HUES64 (cell line): ENCODE results near the gene SLC16A9.

Experiments used
- H3K27ac ChIP-seq: 2 replicates; pipeline ENCODE4 v1.7.0; 2013; ENCODE audit warnings: low read depth, low read length, inconsistent platforms
- H3K27me3 ChIP-seq: 2 replicates; pipeline ENCODE4 v1.6.1; 2013; ENCODE audit warnings: mild to moderate bottlenecking, low read length; ENCODE audit not compliant: insufficient read depth
- H3K36me3 ChIP-seq: 2 replicates; pipeline ENCODE4 v1.6.1; 2013; ENCODE audit warnings: mild to moderate bottlenecking, low read length; ENCODE audit not compliant: insufficient read depth
- H3K4me1 ChIP-seq: 2 replicates; pipeline ENCODE4 v1.6.1; 2013; ENCODE audit warnings: mild to moderate bottlenecking, low read length, moderate library complexity; ENCODE audit not compliant: insufficient read depth
- H3K4me3 ChIP-seq: 2 replicates; pipeline ENCODE4 v1.5.1; 2013; ENCODE audit warnings: mild to moderate bottlenecking, low read length, moderate library complexity
- H3K9ac ChIP-seq: 2 replicates; pipeline ENCODE4 v1.6.1; 2013; ENCODE audit warnings: mild to moderate bottlenecking, low read depth, low read length
- H3K9me3 ChIP-seq: 2 replicates; pipeline ENCODE4 v1.6.1; 2013; ENCODE audit warnings: low read depth, low read length; ENCODE audit not compliant: insufficient read depth
- WGBS: fragments of 150-250, 120-280 bp; methylation state at CpG from one replicate; pipeline ENCODE4 v1.1.7; 2013; ENCODE audit warnings: missing lambda C conversion rate; 5-methylcytosine and 5-hydroxymethylcytosine counted together

Gene SLC16A9

DNA sequence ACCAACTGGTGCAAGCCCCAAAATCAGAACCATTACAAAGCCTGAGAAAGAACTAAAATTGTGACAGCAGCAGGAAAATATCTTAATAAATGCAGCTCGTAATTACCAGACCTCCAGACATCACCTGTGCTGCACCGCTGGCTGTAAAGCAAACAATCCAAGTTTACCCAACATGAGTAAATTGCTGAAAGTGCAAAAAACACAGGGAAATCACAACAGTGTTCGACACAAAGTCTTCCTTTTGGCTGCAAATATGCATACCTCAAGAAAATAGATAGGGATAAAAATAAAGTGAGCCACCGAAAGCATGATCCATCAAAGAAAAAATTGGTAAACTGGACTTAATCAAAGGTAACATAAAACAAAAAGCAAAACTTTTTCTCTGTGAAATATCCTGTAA is 101.7 kb downstream of the SLC16A9 start:
- Histone ChIP-seq H3K4me1 (no peaks in the 10 kb centered on the region), H3K9me3 (no peaks in the 10 kb centered on the region), H3K9ac (no peak overlapping the region), H3K27me3 (no peaks in the 10 kb centered on the region), H3K4me3 (no peak overlapping the region), H3K36me3 (no peaks in the 10 kb centered on the region), H3K27ac (no peak overlapping the region)
- WGBS: 93% methylated on average over 3 of the region's 4 CpGs

DNA sequence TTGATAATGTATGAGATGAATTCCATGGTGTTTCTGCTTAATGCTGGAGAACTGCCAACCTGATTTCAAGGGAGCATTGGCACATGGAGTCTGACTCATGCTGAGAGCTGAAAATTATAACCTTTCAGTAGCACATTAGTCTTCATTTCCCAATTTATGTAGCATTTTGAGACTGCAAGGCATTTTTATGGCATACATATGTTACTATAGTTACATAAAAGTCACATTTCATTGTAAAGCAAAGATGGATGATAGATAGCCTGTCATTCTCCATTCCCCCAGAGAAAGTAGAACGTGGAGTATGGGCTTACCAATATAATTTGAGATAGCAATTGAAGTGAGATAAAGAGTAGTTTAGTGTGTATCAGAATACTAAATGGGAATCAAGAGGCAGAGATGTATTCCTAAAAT is 103.1 kb downstream of the SLC16A9 start:
- no peaks in the 10 kb centered on the region for H3K36me3 ChIP-seq
- no peak overlapping the region for H3K4me3 ChIP-seq
- no peak overlapping the region for H3K27ac ChIP-seq
- H3K4me1 ChIP-seq: no peaks in the 10 kb centered on the region
- no peak overlapping the region for H3K9ac ChIP-seq
- no peaks in the 10 kb centered on the region for H3K9me3 ChIP-seq
- 94% methylated on average over 1 of the region's 1 CpG for WGBS
- no peaks in the 10 kb centered on the region for H3K27me3 ChIP-seq

DNA sequence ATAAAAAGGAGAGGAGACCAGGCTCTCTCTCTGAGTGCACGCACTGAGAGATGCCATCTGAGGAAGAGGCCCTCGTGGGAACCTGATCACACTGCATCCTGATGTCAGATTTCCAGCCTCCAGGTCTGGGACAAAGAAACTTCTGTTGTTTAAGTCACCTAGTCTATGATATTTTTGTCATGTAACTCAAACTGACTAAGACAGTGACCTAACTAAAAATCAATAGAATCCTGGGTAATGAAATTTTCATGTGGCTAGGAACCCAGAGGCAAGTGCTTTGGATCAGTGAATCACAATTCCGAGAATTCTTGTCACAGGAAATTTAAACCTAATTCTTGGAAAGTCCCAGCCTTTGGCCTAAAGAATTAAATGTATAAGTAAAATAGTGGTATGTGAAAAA is 107.7 kb downstream of the SLC16A9 start:
- Histone ChIP-seq H3K36me3 (no peaks in the 10 kb centered on the region), H3K27ac (no peak overlapping the region), H3K9me3 (no peaks in the 10 kb centered on the region), H3K4me3 (no peak overlapping the region), H3K27me3 (no peaks in the 10 kb centered on the region), H3K9ac (no peak overlapping the region), H3K4me1 (no peaks in the 10 kb centered on the region)
- WGBS: 89% methylated on average over 3 of the region's 3 CpGs
